Ovary (tissue), 3 donors: ENCODE results near the gene NDUFAF4.

Source experiments
- EP300 ChIP-seq: sonication (generic); formaldehyde crosslinking; IDR thresholded peaks from one replicate; pipeline ENCODE4 v1.6.1; 2017; ENCODE audit warnings: antibody characterized with exemption
- TF ChIP-seq, protein P1 (sequence below), 3 donors: fragments of 450-650 bp in 2 of 3; fragments of 200-600 bp in 1 of 3; IDR thresholded peaks; one replicate each; pipeline versions ENCODE4 v1.5.1 to v1.8.0; 2016 to 2022; ENCODE audit warnings: antibody characterized with exemption in 3 of 3, mild to moderate bottlenecking in 1 of 3
- donor health status: DM: no; HTN: no; CAD: no.

DNA sequence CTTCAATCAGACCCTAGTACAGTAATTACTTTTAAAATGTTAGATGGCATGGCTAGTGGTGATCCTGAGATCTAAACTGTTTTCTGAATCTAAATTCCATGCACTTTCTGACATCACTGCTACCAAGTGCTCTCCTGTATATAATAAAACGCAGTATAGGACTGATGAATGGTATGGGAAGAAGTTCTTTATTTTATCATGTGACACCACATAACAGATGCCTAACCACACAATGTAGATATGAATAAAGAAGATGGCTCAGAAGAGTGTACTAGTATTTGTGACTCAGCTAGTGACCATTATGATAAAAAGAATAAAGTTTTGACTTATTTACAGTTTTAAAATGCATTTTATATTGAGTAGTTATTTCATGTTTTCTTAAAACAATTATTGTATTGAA lies 8.5 kb downstream of the NDUFAF4 start:
- TF ChIP-seq, protein P1, sequence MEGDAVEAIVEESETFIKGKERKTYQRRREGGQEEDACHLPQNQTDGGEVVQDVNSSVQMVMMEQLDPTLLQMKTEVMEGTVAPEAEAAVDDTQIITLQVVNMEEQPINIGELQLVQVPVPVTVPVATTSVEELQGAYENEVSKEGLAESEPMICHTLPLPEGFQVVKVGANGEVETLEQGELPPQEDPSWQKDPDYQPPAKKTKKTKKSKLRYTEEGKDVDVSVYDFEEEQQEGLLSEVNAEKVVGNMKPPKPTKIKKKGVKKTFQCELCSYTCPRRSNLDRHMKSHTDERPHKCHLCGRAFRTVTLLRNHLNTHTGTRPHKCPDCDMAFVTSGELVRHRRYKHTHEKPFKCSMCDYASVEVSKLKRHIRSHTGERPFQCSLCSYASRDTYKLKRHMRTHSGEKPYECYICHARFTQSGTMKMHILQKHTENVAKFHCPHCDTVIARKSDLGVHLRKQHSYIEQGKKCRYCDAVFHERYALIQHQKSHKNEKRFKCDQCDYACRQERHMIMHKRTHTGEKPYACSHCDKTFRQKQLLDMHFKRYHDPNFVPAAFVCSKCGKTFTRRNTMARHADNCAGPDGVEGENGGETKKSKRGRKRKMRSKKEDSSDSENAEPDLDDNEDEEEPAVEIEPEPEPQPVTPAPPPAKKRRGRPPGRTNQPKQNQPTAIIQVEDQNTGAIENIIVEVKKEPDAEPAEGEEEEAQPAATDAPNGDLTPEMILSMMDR (IDR thresholded peaks at IDR 0.05) = no peak
- no peak for TF ChIP-seq EP300
